Tibial artery (tissue), 4 donors: ENCODE measurements around the gene NTN4.

Experiments used
- DNase-seq, 2 donors: peaks; one replicate each; pipeline ENCODE4 v3.0.0-alpha.2; 2019
- H3K27ac ChIP-seq, 2 donors: fragments of 200-600 bp; sonication (generic) in 1 of 2; 1 replicate in 1 of 2; 2 replicates in 1 of 2; pipeline ENCODE4 v1.5.1; 2018 to 2019; ENCODE audit warnings: mild to moderate bottlenecking in 1 of 2
- H3K27me3 ChIP-seq, 2 donors: fragments of 200-600 bp; sonication (generic) in 1 of 2; one replicate each; pipeline versions ENCODE4 v1.5.1 to v1.6.0; 2016 to 2019
- H3K36me3 ChIP-seq, 3 donors: fragments of 200-600 bp; sonication (generic) in 2 of 3; one replicate each; pipeline ENCODE4 v1.5.1; 2016 to 2019; ENCODE audit warnings: mild to moderate bottlenecking in 2 of 3
- H3K4me1 ChIP-seq, 4 donors: fragments of 200-600 bp; sonication (generic) in 2 of 4; 1 replicate in 3 of 4; 2 replicates in 1 of 4; pipeline ENCODE4 v1.5.1; 2016 to 2019
- H3K4me3 ChIP-seq, 2 donors: fragments of 200-600 bp; sonication (generic) in 1 of 2; 1 replicate in 1 of 2; 2 replicates in 1 of 2; pipeline ENCODE4 v1.5.1; 2018 to 2019; ENCODE audit warnings: mild to moderate bottlenecking in 2 of 2
- H3K9me3 ChIP-seq, 3 donors: fragments of 200-600 bp; sonication (generic) in 1 of 3; one replicate each; pipeline ENCODE4 v1.5.1; 2016 to 2019
- intact Hi-C: fragments of 100-400 bp; cut with DNase I; formaldehyde crosslinking; loops from one replicate; pipeline ENCODE4 v1.15.0; 2023; ENCODE audit warnings: low total_unique reads
- TF ChIP-seq, protein P1 (sequence below), 2 experiments: fragments of 200-600 bp in 1 of 2; fragments of 450-650 bp in 1 of 2; IDR thresholded peaks; one replicate each; pipeline ENCODE4 v1.5.1; 2017 to 2019; ENCODE audit warnings: antibody characterized with exemption in 2 of 2, mild to moderate bottlenecking in 1 of 2, moderate library complexity in 1 of 2

NTN4 gene

GRCh38 chr12:95608252-95609033 is 182.1 kb downstream of the NTN4 start:
- H3K9me3 ChIP-seq, result no peaks in the 10 kb centered on the region
- H3K27me3 ChIP-seq, result no peaks in the 10 kb centered on the region
- TF ChIP-seq, protein P1, sequence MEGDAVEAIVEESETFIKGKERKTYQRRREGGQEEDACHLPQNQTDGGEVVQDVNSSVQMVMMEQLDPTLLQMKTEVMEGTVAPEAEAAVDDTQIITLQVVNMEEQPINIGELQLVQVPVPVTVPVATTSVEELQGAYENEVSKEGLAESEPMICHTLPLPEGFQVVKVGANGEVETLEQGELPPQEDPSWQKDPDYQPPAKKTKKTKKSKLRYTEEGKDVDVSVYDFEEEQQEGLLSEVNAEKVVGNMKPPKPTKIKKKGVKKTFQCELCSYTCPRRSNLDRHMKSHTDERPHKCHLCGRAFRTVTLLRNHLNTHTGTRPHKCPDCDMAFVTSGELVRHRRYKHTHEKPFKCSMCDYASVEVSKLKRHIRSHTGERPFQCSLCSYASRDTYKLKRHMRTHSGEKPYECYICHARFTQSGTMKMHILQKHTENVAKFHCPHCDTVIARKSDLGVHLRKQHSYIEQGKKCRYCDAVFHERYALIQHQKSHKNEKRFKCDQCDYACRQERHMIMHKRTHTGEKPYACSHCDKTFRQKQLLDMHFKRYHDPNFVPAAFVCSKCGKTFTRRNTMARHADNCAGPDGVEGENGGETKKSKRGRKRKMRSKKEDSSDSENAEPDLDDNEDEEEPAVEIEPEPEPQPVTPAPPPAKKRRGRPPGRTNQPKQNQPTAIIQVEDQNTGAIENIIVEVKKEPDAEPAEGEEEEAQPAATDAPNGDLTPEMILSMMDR (IDR thresholded peaks at IDR 0.05), result no peak
- H3K4me1 ChIP-seq, result peaks cover 0 to 23% (median 4%) of the 10 kb centered on the region in 4 donors
- H3K36me3 ChIP-seq, result no peaks in the 10 kb centered on the region
- H3K27ac ChIP-seq, result peak overlapping the region; percentile 45 to 57
- DNase-seq, result peak; percentile 81 to 88
- intact Hi-C loops, result no loop called here
- no peak overlapping the region for H3K4me3 ChIP-seq
